ENCODE data around the gene UBE2D1.
"Not testable (repeated sequence)": the region's sequence is repeated elsewhere in the genome, so short reads cannot be mapped to it uniquely, and the experiment has no call there.

UBE2D1 gene

GRCh38 chr10:58412502-58412961, 77.7 kb downstream of the UBE2D1 start:
- no peaks in the 10 kb centered on the region for H3K9me3 ChIP-seq (ENCODE audit: control insufficient read depth, insufficient read depth, low read length)
- H3F3A ChIP-seq (ENCODE audit: control insufficient read depth, insufficient read depth): no peaks in the 10 kb centered on the region
- H3K4me2 ChIP-seq (ENCODE audit: low read length): no peak overlapping the region
- H3K36me3 ChIP-seq (ENCODE audit: control insufficient read depth, low read length): no peaks in the 10 kb centered on the region
- no peak overlapping the region for H3K27ac ChIP-seq (ENCODE audit: low read depth, low read length)
- H3K4me1 ChIP-seq (ENCODE audit: control insufficient read depth, low read length): no peaks in the 10 kb centered on the region
- no peaks in the 10 kb centered on the region for H3K27me3 ChIP-seq (ENCODE audit: control insufficient read depth, low read length)
- H3K4me3 ChIP-seq (ENCODE audit: low read length): no peak overlapping the region
- no peaks in the 10 kb centered on the region for H4K20me1 ChIP-seq (ENCODE audit: control insufficient read depth, insufficient read depth, low read depth, low read length)
- no peaks in the 10 kb centered on the region for H3K9me2 ChIP-seq (replicated peaks; ENCODE audit: control insufficient read depth, low read length)
- TF ChIP-seq CTCF (IDR thresholded peaks at IDR 0.05; ENCODE audit: low read depth, low read length, poor library complexity, severe bottlenecking): no peak
- no peak for TF ChIP-seq EZH2phosphoT487 (IDR thresholded peaks at IDR 0.05; ENCODE audit: borderline replicate concordance, low read length)
- H3K79me2 ChIP-seq (ENCODE audit: control insufficient read depth, low read length): no peaks in the 10 kb centered on the region

- Histone ChIP-seq H3K9me3 (ENCODE audit: control insufficient read depth, insufficient read depth, low read length) (no peaks in the 10 kb centered on the region), H3K27me3 (ENCODE audit: control insufficient read depth, low read length) (no peaks in the 10 kb centered on the region), H3K4me2 (ENCODE audit: low read length) (no peak overlapping the region), H3K36me3 (ENCODE audit: control insufficient read depth, low read length) (no peaks in the 10 kb centered on the region), H3K27ac (ENCODE audit: low read depth, low read length) (no peak overlapping the region), H3K79me2 (ENCODE audit: control insufficient read depth, low read length) (no peaks in the 10 kb centered on the region), H3K4me1 (ENCODE audit: control insufficient read depth, low read length) (no peaks in the 10 kb centered on the region), H4K20me1 (ENCODE audit: control insufficient read depth, insufficient read depth, low read depth, low read length) (no peaks in the 10 kb centered on the region), H3K9me2 (replicated peaks; ENCODE audit: control insufficient read depth, low read length) (no peaks in the 10 kb centered on the region), H3F3A (ENCODE audit: control insufficient read depth, insufficient read depth) (no peaks in the 10 kb centered on the region), H3K4me3 (ENCODE audit: low read length) (no peak overlapping the region)
- TF ChIP-seq EZH2phosphoT487 (IDR thresholded peaks at IDR 0.05; ENCODE audit: borderline replicate concordance, low read length) (no peak), CTCF (IDR thresholded peaks at IDR 0.05; ENCODE audit: low read depth, low read length, poor library complexity, severe bottlenecking) (no peak)
These were observed 79.7 kb downstream of the UBE2D1 start for GRCh38 chr10:58414270-58415041.

- Histone ChIP-seq H3K4me2 (ENCODE audit: low read length) (no peak overlapping the region), H3K27ac (ENCODE audit: low read depth, low read length) (no peak overlapping the region), H3F3A (ENCODE audit: control insufficient read depth, insufficient read depth) (no peaks in the 10 kb centered on the region), H3K9me2 (replicated peaks; ENCODE audit: control insufficient read depth, low read length) (no peaks in the 10 kb centered on the region), H3K36me3 (ENCODE audit: control insufficient read depth, low read length) (no peaks in the 10 kb centered on the region), H4K20me1 (ENCODE audit: control insufficient read depth, insufficient read depth, low read depth, low read length) (no peaks in the 10 kb centered on the region), H3K4me1 (ENCODE audit: control insufficient read depth, low read length) (no peaks in the 10 kb centered on the region), H3K27me3 (ENCODE audit: control insufficient read depth, low read length) (no peaks in the 10 kb centered on the region), H3K4me3 (ENCODE audit: low read length) (no peak overlapping the region), H3K79me2 (ENCODE audit: control insufficient read depth, low read length) (no peaks in the 10 kb centered on the region), H3K9me3 (ENCODE audit: control insufficient read depth, insufficient read depth, low read length) (no peaks in the 10 kb centered on the region)
- no peak for TF ChIP-seq CTCF (IDR thresholded peaks at IDR 0.05; ENCODE audit: low read depth, low read length, poor library complexity, severe bottlenecking)
- no peak for TF ChIP-seq EZH2phosphoT487 (IDR thresholded peaks at IDR 0.05; ENCODE audit: borderline replicate concordance, low read length)
These were observed 81.0 kb downstream of the UBE2D1 start for GRCh38 chr10:58415757-58416156.

GRCh38 chr10:58417902-58418301, 83.1 kb downstream of the UBE2D1 start:
- not testable (repeated sequence) for H3K4me2 ChIP-seq (ENCODE audit: low read length); H3K9me2 ChIP-seq (replicated peaks; ENCODE audit: control insufficient read depth, low read length); H3K4me3 ChIP-seq (ENCODE audit: low read length); H3K79me2 ChIP-seq (ENCODE audit: control insufficient read depth, low read length); H3F3A ChIP-seq (ENCODE audit: control insufficient read depth, insufficient read depth); H3K4me1 ChIP-seq (ENCODE audit: control insufficient read depth, low read length); H3K27me3 ChIP-seq (ENCODE audit: control insufficient read depth, low read length); H4K20me1 ChIP-seq (ENCODE audit: control insufficient read depth, insufficient read depth, low read depth, low read length); H3K36me3 ChIP-seq (ENCODE audit: control insufficient read depth, low read length); H3K9me3 ChIP-seq (ENCODE audit: control insufficient read depth, insufficient read depth, low read length); H3K27ac ChIP-seq (ENCODE audit: low read depth, low read length)
